GM21737 (cell line): ENCODE data around the gene MAGEC1.
"Not testable (repeated sequence)": the region's sequence is repeated elsewhere in the genome, so short reads cannot be mapped to it uniquely, and the experiment has no call there.

Source experiments
- ATAC-seq: cut with Tn5 transposase; IDR thresholded peaks from one replicate; pipeline ENCODE4 v1.9.1; 2021; ENCODE audit warnings: mild to moderate bottlenecking, moderate library complexity; ENCODE audit not compliant: unreplicated experiment

Gene MAGEC1, protein sequence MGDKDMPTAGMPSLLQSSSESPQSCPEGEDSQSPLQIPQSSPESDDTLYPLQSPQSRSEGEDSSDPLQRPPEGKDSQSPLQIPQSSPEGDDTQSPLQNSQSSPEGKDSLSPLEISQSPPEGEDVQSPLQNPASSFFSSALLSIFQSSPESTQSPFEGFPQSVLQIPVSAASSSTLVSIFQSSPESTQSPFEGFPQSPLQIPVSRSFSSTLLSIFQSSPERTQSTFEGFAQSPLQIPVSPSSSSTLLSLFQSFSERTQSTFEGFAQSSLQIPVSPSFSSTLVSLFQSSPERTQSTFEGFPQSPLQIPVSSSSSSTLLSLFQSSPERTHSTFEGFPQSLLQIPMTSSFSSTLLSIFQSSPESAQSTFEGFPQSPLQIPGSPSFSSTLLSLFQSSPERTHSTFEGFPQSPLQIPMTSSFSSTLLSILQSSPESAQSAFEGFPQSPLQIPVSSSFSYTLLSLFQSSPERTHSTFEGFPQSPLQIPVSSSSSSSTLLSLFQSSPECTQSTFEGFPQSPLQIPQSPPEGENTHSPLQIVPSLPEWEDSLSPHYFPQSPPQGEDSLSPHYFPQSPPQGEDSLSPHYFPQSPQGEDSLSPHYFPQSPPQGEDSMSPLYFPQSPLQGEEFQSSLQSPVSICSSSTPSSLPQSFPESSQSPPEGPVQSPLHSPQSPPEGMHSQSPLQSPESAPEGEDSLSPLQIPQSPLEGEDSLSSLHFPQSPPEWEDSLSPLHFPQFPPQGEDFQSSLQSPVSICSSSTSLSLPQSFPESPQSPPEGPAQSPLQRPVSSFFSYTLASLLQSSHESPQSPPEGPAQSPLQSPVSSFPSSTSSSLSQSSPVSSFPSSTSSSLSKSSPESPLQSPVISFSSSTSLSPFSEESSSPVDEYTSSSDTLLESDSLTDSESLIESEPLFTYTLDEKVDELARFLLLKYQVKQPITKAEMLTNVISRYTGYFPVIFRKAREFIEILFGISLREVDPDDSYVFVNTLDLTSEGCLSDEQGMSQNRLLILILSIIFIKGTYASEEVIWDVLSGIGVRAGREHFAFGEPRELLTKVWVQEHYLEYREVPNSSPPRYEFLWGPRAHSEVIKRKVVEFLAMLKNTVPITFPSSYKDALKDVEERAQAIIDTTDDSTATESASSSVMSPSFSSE

DNA sequence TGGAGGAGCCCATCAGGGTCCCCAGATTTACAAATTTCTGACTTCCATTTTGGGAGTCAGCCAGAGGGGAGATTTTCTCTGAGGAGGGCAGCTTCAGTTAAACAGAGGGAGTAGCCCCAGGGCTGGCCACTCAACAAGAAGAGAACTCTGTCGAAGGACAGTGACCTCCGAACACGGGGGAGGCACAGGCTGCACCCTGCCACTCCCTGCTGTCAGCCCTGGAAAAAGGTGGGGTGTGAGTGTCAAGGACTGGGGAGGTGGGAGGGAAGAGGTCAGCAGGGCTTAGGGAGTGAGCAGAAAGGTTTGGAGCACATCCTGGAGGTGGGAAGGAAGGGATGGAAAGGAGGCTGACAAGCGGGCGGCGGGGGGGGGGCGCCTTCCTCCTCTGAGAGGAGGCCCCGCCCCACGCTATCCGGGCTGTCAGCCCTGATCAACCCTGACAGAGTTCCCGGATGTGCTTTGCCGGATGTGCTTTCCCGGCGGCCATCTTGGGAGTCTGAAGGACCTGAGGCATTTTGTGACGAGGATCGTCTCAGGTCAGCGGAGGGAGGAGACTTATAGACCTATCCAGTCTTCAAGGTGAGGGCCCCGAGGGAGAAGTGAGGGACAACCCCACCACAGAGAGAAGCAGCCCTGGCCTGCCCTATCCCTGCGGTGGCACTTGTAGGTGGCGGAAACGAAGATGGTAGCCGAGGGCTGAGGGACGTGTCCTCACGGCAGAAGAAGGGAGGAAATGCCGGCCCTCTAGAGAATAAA is at the start of gene MAGEC1:
Gene MAGEC1 (plus strand): TSS at position 495 of the 756 bp plus-strand sequence. CDS start 1,179 bp downstream, outside the sequence.
- no peak for ATAC-seq

- no peak for ATAC-seq
These were observed 46.2 kb upstream of the MAGEC1 start for GRCh38 chrX:141857479-141857878.

DNA sequence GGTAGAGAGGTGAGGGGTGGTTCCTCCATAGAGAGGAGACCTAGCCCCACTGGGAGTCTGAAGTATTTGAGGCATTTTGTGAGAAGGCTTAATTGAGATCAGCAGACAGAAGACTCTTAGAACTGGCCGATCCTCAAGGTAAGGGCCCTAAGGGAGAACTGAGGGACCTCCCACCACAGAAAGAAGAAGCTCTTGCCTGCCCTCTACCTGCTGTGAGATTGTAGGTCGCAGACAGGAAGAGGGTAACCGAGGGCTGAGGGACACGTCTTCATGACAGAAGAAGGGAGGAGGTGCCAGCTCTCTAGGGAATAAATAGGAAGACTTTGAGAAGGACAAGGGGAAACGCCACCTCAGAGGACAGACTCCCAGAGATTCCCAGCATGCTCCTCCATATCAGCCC is 24.1 kb upstream of the MAGEC1 start:
- no peak for ATAC-seq

DNA sequence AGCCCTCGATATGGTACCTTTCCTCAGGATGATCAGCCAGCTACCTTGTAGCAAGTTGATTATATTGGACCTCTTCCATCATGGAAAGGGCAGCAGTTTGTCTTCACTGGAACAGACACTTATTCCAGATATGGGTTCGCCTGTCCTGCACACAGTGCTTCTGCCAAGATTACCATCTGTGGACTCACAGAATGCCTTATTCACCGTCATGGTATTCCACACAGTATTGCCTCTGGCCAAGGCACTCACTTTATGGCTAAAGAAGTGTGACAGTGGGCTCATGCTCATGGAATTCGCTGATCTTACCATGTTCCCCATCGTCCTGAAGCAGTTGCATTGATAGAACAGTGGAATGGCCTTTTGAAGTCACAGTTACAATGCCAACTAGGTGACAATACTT is 14.9 kb upstream of the MAGEC1 start:
- not testable (repeated sequence) for ATAC-seq

- no peak for ATAC-seq
These were observed 9.0 kb upstream of the MAGEC1 start for GRCh38 chrX:141894733-141895132.

- no peak for ATAC-seq
These were observed 6.0 kb upstream of the MAGEC1 start for GRCh38 chrX:141897690-141898089.

GRCh38 chrX:141902366-141902765 is 1.3 kb upstream of the MAGEC1 start:
- no peak for ATAC-seq

- no peak for ATAC-seq
These were observed 568 bp downstream of the MAGEC1 start for GRCh38 chrX:141904262-141904661.

DNA sequence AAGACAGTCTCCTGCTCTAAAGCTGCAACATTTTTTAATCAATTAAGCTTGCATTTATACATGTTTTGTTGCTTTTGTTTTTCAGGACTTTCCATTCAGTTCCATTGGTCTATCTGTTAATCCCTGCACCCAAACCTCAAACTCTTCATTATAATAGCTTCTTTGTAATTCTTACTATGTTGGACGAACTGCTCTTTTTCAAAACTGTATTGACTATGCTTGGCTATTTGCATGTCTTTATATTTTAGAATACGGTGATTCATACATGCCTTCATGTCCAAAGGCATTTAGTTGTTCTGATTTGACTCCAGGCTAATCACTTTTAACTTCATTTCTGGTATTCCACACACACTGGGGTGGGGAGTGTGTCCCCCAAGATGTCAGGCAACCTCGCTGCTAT is 14.1 kb downstream of the MAGEC1 start:
- no peak for ATAC-seq

- no peak for ATAC-seq
These were observed 20.6 kb downstream of the MAGEC1 start for GRCh38 chrX:141924293-141924692.

GRCh38 chrX:141928432-141928831 is 24.7 kb downstream of the MAGEC1 start:
- ATAC-seq: no peak

GRCh38 chrX:141934059-141934641 is 30.5 kb downstream of the MAGEC1 start:
- ATAC-seq: no peak

DNA sequence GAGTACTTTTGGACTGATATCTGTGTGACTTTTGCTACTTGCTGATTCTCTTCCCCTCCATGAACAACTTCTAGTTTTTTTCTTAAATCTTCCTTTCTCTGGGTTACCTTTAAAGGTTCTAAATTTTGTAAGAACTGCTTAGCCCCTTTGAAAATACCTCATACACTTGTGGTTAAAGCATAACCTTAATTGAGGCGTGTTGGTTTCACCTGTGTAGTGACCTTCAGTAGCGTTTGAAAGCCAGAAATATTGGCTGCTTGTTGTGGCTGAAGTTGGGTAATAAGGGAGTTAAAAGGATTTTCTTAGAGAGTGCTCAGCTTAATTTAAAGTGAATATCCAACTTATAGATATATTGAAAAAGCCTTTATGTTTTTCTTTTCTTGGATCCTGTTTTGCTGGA is 32.0 kb downstream of the MAGEC1 start:
- ATAC-seq: no peak

- ATAC-seq: no peak
These were observed 32.4 kb downstream of the MAGEC1 start for GRCh38 chrX:141936080-141936479.

DNA sequence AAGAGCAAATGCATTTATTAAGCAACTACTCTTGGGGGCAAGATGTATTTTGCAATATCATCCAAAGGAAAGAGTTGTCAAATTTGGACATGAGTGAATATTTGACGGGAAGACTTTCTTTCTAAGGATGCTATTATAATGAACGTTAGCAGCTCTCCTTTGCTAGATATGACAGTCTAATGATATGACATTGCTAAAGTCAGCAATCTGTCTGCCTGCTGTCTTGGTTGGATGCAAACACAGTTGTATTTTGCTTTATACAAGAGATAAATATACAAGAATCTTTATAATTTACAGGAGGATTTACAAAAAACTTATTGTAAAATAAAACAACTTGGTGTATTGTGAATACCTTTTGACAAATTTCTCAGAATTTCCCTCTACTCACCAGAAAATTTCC is 37.5 kb downstream of the MAGEC1 start:
- no peak for ATAC-seq

DNA sequence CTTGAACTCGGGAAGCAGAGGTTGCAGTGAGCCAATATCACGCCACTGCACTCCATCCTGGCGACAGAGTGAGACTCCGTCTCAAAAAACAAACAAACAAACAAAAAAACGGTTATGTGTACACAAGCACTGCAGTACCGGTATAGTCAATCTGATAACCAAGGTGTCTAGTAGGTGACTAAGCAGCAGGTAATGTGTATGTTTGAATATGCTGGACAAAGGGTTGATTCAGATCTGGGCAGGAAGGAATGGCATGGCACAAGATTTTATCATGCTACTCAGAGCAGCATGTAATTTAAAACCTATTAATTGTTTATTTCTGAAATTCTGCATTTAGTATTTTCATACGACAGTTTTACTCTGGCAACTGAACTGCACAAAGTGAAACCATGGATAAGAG is 41.7 kb downstream of the MAGEC1 start:
- no peak for ATAC-seq

DNA sequence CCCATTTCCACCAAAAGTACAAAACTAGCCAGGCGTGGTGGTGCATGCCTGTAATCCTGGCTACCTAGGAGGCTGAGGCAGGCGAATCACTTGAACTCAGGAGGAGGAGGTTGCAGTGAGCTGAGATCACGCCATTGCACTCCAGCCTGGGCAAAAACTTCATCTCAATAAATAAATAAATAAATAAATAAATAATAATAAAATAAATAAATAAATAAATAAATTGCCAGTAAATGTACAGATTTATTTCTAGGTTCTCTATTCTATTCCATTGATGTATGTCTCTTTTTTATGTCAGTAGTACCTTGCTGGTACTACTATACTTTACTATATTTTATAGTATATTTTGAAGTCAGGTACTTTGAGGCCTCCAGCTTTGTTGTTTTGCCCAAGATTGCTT is 43.7 kb downstream of the MAGEC1 start:
- no peak for ATAC-seq

DNA sequence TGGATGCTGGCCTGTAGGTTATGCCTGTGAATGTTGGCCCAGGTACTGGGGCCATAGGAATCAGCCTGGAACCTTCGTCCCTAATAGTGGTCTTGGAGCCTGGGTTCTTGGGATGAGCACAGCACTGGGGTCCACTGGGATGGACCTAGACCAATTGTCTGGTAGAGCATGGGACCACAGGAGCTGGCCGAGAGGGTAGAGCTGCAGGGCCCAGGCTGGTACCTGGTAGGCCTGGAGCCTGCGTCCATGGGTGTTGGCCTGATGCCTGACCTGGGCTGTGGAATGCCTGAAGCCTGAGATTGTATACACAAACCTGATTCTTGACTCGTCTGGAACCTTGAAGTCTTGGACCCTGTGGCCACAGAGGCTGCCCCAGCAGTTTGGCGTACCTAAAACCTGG is 48.9 kb downstream of the MAGEC1 start:
- no peak for ATAC-seq

GRCh38 chrX:141958675-141959074 is 55.0 kb downstream of the MAGEC1 start:
- ATAC-seq: no peak
